GM21786 (cell line): Measurements from ENCODE around the gene HOXA11.

Experiments used
- ATAC-seq: cut with Tn5 transposase; IDR thresholded peaks from one replicate; pipeline ENCODE4 v1.9.1; 2021; ENCODE audit not compliant: unreplicated experiment

Gene HOXA11

GRCh38 chr7:27159266-27160144 lies 25.5 kb downstream of the HOXA11 start:
- no peak for ATAC-seq

DNA sequence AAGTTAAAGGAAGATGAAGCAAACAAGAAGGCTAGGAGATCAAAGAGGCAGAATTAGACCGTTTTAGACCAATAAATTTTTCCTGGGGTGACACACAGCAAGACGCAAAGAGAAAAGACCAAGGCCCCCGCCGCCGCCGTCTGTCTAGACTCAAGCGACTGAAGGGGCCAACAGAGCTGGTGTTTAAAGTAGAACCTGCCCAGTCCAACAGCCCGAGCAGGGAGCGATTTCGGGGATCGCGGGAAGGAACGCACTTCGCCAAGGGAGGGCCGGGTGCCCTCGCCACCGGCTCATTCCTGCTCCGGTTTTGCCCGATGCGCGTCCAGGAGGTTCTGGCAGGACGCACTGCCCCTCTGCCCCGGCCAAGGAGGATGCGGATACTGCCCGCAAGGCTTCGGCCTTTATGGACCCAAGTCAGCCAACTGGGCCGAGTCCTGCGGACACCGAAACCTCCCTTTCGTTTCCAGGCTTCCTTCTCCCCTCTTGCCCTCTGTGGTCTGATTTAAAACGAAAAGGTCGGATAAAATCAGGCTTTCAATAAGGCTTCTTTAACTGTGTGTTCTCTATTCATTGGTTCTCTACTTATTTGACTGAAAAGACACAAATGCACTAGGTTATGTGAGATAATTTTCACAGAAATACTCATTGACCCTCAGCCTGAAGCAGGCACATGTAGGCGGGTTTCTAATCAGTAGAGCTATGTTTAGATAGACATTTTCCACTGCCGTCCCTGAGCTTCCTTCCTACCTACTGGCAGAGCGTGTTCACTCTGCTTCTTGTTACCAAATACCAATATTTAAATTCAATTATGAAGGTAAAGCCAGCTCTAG lies 26.4 kb downstream of the HOXA11 start:
- ATAC-seq: no peak

DNA sequence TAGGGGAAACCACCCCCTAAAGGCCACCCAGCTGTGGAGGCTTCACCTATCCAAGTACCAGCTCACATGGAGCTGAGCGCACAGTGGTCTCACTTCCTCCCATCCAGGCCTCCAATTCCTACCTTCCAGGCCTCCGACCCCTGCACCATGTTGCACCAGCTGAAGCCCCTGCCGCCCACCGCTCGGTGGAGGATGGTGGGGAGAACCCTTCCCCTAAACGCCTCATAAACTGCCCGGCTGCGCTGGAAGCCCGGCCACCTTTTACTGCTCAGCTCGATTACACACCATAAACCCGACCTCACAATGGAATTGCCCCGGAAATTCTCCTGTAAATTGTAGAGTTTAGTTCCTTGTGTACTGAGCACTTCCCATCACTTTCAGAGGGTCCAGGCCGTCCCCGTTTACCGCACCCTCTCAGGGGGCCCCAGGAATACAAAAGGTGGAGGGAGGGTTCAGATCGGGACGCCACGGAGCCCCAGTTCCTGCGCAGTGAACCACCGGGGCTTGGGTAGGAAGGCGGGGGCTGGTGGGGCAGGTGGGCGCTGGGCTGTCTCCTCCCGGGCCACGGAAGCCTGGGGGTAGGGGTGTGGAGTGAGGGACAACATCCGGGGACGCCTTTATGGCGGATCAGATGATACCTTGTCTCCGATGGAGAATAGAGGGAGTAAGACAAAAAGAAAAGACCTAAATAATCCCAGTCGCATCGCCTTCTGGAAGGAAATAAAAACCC lies 27.2 kb downstream of the HOXA11 start:
- ATAC-seq: no peak

DNA sequence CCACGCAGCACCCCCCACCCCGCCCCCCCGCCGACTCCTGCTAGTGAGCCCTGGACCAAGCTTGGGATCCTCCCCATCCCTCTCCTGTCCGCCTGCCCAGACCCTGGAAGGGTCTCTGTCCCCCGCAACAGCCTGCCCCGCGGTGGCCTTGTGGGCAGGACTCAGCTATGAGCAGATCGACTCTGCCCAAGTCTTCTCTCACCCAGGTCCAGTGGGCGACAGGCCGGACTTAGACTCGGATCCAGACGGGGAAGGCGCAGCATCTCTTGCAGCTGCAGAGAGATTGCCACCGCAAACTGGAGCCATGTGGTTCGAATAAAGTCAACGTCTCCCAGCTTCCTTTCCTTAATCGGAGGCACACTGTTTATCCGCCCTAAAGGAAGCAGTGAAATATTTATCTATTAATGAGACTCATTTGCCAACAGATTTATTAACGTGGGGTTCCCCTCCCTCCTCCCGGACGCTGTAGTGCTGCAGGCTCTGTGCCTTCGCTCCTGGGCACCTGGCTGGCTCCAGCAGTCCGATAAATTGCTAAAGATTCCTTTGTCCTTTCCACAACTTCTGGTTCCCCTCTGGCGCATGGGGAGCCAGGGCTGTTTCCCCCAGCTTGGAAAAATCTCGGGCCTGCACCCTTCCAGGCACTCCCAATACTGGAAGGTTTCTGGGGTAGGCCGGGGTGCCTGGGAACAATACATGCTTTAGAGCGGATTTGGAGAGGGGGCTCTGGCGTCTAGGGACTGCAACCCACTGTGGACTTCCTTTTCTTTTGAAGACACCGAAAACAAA lies 27.9 kb downstream of the HOXA11 start:
- no peak for ATAC-seq

- ATAC-seq: no peak
Observed at GRCh38 chr7:27156508-27156898, 28.5 kb downstream of the HOXA11 start, which contains the start of gene HOXA7. Gene HOXA7, minus strand, starts transcription at chr7:27156675. Its CDS starts 130 bp downstream, at chr7:27156545.

- ATAC-seq: no peak
Observed at GRCh38 chr7:27155816-27156507, 29.1 kb downstream of the HOXA11 start.

- no peak for ATAC-seq
Observed at GRCh38 chr7:27154901-27155815, 29.9 kb downstream of the HOXA11 start.

DNA sequence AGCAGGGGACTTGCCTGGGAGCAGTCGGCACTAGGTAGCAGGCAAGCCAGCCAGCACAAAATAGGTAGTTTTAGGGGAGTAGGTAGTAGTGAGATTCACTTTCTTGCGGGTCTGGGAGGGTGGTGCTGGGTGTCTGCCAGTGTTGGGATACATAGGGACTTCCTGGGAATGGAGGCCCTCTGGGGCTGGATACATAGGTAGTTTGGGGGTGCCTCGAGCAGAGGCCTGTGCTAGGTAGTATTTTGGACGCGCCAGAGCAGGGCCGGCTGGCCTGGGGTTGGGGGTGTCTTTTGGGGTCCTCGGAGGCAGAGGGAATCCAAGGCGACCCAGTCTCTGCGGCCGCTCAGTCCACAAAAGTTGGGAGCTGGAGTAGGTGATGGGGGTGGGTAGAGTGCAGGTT lies 30.7 kb downstream of the HOXA11 start:
- ATAC-seq: no peak

DNA sequence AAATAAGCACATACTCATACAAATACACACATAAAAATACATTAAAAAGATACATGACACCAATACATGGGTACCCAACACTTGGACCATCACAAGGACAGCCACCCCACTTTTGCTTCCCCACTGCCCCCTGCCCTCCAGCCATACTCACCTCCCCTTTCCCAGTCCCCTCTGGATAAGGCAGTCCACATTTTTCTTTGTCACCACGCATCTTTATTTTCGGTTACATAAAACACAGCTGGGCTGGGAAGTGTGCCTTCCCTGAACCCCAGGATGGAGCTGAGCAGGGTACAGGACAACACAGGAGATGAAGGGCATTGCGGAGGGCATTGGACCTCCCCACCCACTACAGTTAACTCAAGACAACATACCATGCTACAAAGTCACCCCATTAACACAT lies 31.5 kb downstream of the HOXA11 start:
- no peak for ATAC-seq

GRCh38 chr7:27152816-27153442 lies 32.1 kb downstream of the HOXA11 start:
- ATAC-seq: no peak

DNA sequence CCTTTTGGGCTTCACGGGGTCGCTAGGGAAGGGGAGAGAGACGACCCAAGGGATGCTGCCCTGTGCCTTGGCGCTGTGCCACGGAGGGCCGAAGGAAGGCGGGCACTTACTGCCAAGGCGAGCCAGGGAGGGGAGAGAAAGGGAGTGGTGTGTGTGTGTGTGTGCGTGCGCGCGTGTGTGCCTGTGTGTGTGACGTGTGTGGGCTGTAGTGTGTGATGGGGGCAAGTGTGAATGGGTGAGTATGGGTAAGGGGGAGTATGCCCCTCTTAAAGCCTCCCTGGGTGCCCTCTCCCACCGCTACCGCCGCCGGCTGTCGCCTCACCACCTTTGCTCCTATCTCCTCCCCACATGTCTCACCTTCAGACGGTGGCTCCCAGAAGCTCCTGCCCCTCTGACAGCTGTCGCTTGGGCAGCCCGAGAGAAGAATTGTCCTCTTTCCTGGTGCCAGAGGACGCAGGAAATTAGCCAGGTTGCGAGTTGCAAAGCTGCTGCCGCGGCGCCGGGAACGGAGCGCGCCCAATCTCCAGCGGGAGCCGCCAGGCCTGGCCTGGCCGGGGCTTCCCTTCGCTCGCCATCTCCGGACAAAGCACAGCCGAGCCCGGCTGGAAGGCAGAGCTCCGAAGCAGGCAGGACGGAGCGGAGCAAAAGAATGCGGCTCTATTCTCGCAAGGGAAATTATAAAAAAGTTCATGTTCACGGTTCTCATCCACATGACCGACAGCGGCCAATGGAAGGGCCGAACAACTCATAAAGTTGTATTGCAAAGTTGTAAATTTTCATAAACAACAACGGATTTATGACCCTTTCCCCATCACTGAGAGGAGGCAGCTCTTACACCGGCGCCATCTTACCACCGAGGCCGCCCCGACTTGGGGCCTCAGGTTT lies 32.9 kb downstream of the HOXA11 start, which contains the start of gene HOXA3:
TSS of gene HOXA3 (minus strand) at position 653 of the 885 bp plus-strand sequence. CDS start 41,943 bp downstream, outside the sequence.
- no peak for ATAC-seq

- ATAC-seq: no peak
Observed at GRCh38 chr7:27151341-27151930, 33.6 kb downstream of the HOXA11 start.

- ATAC-seq: peak; percentile 77
Observed at GRCh38 chr7:27150568-27151340, 34.3 kb downstream of the HOXA11 start.

DNA sequence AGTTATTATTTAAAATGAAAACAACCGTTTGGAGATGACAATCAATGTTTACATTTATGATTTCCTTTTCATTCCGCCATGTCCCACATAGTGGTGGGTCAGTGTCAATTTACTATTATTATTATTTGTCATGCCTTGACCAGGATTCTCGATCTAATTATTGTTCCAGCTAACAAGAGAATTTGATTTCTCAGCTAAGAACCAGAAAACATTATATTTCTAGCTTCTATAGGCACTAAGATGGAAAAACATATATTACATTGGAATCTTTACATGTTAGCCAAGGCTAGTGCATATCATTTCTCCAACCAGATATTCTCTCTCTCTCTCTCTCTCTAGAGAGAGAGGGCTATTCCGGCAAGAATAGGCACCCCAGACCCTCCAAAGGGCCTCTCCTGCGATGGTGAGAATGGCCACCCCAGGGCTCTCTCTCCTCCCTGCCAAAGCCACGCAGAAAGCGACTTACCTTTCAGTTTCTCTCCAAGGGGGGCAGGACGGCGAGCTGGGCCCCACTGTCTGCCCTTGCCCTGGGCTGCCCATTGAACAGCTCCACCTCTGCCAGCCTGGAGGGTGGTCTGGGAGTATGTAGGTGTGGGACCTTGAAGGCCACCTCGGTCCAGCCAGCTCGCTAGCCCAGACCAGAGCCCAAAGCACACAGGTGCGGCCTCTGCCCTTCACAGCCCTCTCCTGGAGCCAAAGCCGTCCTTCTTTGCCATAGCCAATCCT lies 35.0 kb downstream of the HOXA11 start:
- no peak for ATAC-seq
